Right hindlimb (tissue), 1 donor: ENCODE data around the gene BCAN.

Experiments used
- DNase-seq: peaks from one replicate; pipeline ENCODE4 v3.0.0-alpha.2; 2018

BCAN gene

DNA sequence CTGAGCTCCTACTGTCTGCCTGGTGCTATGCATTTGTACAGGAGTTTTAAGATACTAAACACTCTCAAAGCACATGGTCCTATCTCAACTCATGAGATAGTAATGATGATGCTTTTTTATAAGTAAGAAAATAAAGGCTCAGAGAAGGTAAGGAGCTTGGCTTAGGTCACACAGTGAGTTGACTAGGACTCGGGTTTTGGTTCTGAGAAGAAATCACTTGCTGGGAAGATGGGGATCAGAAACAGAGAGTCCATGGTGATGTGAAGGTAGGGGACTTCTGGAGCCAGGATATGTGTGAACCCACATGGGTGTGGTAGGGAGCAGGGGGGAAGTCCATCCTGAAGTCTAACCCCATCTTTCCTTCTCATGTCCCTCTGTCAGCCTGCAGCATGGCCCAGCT, 3.7 kb downstream of the BCAN start:
- DNase-seq = no peak

DNA sequence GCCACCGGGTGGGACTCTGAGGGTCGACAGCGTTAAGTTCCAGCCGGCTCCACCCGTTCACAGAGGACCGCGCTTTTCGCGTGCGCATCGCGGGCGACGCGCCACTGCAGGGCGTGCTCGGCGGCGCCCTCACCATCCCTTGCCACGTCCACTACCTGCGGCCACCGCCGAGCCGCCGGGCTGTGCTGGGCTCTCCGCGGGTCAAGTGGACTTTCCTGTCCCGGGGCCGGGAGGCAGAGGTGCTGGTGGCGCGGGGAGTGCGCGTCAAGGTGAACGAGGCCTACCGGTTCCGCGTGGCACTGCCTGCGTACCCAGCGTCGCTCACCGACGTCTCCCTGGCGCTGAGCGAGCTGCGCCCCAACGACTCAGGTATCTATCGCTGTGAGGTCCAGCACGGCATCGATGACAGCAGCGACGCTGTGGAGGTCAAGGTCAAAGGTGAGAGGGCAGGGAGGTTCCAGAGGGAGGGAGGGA, 4.9 kb downstream of the BCAN start:
- no peak for DNase-seq

DNA sequence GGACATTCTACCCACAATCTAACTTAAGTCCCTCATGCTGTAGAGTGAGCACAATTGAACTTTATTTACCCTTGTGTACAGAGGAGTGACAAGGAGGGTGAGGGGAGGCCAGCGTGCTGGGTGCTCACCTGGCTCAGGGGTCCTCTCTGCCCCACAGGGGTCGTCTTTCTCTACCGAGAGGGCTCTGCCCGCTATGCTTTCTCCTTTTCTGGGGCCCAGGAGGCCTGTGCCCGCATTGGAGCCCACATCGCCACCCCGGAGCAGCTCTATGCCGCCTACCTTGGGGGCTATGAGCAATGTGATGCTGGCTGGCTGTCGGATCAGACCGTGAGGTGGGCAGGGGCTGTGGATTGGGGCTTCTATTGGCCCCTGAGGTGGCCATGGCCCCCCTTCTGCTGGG, 5.4 kb downstream of the BCAN start:
- DNase-seq = no peak

DNA sequence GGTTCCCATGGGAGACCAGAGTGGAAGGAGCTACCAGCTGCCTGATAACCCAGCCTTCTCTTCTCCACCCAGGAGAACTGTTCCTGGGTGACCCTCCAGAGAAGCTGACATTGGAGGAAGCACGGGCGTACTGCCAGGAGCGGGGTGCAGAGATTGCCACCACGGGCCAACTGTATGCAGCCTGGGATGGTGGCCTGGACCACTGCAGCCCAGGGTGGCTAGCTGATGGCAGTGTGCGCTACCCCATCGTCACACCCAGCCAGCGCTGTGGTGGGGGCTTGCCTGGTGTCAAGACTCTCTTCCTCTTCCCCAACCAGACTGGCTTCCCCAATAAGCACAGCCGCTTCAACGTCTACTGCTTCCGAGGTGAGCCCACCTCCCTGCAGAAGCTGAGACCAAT, 6.6 kb downstream of the BCAN start:
- no peak for DNase-seq

DNA sequence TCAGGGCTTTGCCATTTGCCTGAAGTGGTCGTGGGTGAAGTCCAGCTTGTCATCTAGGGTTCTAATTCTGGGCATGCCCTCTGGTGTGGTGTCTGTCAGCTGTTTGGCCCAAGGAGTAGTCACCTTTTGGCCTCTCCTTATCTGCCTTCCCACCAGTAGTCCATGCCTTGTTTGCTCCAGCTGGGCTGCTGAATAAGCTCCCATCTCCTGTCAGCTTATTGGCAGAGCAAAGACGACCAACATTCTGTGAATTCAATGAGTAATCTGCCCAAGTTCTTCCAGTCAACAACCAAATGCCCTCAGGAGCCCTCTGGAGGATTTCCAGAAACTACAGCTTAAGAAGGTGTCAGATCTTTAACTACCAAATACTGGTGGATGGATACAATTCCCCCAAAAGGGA, 7.0 kb downstream of the BCAN start:
- no peak for DNase-seq

DNA sequence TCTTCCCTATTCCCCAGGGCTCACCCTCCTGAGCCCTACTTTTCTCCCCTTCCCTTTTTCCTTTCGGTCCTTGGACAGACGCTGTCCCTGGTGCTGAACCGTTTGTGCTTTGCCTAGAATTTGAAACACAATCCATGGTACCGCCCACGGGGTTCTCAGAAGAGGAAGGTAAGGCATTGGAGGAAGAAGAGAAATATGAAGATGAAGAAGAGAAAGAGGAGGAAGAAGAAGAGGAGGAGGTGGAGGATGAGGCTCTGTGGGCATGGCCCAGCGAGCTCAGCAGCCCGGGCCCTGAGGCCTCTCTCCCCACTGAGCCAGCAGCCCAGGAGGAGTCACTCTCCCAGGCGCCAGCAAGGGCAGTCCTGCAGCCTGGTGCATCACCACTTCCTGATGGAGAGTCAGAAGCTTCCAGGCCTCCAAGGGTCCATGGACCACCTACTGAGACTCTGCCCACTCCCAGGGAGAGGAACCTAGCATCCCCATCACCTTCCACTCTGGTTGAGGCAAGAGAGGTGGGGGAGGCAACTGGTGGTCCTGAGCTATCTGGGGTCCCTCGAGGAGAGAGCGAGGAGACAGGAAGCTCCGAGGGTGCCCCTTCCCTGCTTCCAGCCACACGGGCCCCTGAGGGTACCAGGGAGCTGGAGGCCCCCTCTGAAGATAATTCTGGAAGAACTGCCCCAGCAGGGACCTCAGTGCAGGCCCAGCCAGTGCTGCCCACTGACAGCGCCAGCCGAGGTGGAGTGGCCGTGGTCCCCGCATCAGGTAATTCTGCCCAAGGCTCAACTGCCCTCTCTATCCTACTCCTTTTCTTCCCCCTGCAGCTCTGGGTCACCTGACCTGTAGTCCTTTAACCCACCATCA, 10.4 kb downstream of the BCAN start:
- DNase-seq = no peak

DNA sequence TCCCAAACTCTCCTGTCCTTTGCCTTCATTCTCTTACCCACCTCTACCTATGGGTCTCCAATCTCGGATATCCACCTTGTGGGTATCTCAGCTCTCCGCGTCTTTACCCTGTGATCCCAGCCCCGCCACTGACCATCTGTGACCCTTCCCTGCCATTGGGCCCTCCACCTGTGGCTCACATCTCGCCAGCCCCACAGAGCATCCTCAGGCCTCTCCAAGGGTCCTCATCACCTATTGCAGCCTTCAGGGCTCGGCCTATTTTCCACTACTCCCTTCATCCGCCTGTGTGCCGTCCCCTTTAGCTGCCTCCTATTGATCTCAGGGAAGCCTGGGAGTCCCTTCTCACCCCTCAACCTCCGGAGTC, 11.1 kb downstream of the BCAN start:
- DNase-seq = no peak

DNA sequence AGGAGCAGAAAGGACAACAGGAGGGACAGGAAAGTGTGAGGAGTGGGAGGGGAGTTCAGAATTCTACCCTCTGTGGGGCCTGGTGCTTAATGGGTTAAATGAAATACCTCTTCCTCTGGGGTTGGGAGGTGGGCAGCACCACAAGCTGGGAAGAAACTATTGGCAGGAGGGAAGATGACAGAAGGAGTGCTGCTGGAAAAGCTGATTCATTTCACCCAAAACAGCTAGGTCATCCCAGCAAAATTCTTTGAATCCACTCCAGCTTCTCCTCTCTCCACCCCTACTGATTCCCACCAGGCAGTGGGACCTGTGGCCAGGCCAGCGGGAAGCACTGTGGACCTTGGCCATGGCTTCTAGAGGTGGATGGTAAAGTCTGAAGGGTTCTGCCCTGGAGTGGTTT, 12.8 kb downstream of the BCAN start:
- DNase-seq = no peak

DNA sequence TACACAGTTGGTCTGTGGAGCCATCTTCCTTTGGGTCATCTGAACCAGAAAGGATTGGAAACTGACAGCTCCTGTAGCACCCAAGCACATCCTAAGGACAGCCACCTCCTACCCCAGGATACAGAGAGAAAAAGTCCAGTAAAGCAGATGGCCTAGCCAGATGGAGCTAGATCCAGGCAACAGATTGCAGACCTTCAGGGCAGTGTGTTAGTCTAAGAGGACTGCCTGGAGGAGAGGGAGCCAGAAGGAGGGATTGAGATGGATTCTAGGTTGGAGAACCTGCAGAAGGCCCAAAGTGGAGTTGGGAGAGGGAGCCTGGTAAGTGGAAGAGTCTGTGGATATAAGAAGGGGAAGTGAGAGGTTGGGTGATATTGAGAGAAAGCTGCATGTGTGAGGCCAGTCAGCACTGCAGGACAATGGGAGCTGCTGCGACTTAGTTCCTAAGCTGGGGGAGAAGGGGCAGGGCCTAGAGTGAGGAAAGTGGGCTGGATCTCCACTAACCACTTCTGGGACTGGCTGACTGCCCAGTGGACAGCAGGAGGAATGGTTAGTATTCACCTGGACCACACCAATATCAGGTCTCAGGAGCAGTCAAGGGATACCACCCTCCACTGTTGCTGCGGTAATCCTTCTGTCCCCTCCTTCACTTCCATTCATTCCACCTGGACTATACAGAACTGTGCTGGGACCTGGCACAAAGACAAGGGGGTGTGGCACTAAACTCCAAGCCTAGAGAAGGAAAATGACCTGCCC, 13.4 kb downstream of the BCAN start:
- DNase-seq = no peak

DNA sequence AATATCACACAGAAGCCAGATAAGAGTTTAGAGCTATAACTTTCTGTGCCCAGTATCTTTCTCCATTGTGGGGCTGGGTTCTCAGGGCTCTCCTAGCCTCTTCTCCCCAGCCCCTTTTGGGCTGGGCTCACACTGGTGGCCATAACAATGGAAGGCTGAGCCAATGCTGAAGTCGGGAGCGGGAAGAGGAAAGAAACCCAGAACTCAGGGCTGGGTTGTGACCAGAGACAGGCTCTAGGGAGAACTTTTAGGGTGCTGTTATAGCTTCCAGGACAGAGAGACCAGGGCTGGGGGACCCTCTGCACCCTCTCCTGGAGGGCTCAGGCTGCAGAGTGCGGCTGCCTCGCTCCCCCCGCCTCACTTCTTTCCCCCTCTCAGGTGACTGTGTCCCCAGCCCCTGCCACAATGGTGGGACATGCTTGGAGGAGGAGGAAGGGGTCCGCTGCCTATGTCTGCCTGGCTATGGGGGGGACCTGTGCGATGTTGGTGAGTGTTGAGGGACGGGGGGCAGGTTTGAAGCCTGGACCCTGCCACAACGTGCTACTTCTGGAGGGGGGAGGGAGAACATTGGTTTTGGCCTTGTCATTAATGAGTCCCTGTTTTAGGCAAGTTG, 14.1 kb downstream of the BCAN start:
- DNase-seq = no peak

DNA sequence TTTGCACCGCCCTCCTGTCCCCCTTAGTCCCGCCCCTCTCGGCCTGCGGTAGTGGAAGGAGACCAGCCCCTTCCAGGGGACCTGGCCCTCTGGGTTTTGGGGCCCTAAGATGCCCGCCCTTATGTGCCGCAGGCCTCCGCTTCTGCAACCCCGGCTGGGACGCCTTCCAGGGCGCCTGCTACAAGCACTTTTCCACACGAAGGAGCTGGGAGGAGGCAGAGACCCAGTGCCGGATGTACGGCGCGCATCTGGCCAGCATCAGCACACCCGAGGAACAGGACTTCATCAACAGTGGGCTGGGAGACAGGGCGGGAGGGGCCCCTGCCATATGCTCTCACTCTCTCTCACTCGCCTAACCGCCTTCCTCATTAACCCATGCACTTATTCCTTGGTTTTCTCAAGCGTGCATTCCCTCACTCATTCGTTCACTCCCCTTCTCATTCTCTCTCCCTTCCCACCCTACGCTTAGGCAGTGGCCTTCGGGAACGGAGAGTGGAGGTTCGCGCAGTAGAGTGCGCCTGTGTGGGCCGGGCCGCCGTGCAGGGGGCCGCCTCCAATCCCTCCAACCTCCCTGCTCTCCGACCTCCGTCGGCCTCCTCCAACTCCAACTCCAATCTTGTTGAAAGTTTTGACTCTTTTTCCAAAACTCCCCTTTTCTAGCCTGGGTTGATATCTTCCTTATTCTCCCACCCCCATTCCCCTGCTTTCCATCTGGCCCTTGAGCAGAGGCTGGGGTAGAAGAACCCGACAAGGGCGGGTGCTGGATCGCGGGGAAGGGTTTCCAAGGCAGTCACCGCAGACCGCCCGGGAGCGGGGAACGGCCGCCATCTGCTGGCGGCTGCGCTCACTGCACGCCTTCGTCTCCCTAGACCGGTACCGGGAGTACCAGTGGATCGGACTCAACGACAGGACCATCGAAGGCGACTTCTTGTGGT, 15.2 kb downstream of the BCAN start:
- peak; percentile 76 for DNase-seq

DNA sequence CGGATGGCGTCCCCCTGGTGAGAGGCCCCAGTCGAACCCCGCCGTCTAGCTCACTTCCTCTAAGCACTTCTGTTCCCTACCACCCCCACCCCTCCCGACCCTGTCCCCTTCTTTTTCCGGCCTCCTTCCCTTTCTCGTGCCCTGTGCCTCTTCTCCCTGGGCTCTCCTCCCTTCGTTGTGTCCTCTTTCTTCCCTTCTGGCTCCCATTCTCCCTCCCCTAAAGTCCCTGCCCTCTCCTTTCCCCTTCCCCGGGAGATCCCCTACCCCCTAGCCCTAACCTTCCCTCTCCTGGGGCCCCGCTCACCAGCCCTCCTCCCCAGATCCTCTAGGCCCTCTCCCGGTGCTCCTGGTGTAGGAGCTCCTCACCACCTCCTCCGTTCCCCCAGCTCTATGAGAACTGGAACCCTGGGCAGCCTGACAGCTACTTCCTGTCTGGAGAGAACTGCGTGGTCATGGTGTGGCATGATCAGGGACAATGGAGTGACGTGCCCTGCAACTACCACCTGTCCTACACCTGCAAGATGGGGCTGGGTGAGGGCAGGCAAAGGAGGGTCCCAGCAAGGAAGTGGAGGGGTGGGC, 15.9 kb downstream of the BCAN start:
- DNase-seq = no peak

DNA sequence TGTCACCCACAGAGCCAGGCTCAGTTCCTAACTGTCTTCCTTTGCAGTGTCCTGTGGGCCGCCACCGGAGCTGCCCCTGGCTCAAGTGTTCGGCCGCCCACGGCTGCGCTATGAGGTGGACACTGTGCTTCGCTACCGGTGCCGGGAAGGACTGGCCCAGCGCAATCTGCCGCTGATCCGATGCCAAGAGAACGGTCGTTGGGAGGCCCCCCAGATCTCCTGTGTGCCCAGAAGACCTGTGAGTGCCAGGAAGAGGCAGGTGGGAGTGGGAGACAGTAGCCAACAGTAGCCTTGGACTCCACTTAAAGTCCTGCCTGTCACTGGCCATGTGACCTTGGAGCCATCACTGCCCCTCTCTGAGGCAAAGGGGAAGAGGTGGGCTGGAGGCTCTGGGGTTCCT, 16.6 kb downstream of the BCAN start:
- no peak for DNase-seq

DNA sequence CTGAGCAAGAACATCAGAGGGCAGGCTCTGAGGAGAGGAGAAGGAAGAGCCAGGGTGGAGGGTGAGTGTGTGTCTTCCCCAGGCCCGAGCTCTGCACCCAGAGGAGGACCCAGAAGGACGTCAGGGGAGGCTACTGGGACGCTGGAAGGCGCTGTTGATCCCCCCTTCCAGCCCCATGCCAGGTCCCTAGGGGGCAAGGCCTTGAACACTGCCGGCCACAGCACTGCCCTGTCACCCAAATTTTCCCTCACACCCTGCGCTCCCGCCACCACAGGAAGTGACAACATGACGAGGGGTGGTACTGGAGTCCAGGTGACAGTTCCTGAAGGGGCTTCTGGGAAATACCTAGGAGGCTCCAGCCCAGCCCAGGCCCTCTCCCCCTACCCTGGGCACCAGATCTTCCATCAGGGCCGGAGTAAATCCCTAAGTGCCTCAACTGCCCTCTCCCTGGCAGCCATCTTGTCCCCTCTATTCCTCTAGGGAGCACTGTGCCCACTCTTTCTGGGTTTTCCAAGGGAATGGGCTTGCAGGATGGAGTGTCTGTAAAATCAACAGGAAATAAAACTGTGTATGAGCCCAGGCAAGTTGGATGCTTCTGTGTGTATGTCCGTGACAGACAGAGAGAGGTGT, 17.1 kb downstream of the BCAN start:
- no peak for DNase-seq

DNA sequence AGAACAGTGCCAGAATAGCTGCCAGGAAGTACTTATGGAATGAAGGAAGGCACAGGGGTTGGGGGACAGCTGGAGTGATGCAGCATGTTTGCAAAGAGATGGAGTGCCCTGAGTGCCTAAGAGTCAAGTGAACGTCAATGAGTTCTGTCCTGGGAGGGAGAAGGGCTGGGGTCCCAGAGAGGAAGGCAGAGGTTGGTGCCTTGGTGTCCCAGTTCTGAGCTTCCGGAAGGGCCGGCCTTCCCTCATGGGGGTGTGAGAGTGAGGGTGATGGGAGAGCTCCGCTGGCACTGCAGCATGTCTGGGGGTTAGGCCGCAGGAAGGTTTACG, 17.7 kb downstream of the BCAN start:
- no peak for DNase-seq

DNA sequence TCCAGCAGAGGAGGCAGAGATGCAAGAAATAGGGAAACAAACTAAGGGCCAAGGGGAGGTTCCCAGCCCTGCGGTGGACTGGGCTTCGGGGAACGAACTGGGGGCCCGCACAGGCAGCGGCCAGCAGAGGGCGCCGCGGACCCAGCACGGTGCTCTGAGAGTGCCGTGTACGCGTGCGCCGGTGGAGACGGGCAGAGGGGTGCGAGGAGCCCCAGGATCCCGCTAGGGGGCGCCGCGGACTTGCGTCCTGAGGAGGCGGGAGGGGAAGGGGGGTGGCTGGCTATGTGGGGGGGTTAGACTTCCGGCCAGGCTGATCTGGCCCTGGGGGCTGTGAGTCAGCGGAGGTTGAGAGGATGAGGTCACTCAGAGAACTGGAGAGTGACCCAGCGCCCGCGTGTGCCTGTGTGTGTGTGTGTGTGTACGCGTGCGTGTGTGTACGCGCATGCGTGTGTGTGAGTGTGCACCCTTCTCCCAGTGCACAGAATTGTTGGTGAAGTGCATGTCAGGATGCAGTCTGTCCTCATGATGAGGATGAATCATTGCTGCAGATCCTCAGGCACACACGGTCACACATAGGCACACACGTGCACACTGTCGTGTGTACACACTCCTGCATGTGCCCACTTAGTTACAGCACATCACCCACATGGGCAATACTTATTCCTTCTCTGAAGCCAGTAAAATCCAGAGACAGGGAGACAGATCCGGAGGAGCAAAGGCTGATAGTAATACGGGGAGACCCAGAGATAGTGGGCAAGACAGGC, 18.3 kb downstream of the BCAN start:
- peak; percentile 98 for DNase-seq

DNA sequence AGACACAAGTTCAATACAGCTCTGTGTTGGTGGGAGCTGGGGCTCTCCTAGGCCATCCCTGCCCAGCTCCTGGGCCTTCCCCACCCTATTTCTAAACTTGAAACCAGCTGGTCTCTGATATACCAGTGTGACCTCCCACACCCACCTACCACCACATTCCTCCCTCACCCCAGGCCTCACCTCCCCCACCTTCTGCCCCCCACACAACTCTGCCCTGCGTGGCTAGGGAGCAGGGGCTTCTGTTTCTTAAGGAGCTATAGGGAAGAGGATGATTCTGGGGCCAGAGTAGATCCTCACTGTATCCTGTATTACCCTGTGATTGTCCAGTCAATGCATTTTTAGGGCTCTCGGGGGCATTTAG, 18.8 kb downstream of the BCAN start:
- DNase-seq = no peak

DNA sequence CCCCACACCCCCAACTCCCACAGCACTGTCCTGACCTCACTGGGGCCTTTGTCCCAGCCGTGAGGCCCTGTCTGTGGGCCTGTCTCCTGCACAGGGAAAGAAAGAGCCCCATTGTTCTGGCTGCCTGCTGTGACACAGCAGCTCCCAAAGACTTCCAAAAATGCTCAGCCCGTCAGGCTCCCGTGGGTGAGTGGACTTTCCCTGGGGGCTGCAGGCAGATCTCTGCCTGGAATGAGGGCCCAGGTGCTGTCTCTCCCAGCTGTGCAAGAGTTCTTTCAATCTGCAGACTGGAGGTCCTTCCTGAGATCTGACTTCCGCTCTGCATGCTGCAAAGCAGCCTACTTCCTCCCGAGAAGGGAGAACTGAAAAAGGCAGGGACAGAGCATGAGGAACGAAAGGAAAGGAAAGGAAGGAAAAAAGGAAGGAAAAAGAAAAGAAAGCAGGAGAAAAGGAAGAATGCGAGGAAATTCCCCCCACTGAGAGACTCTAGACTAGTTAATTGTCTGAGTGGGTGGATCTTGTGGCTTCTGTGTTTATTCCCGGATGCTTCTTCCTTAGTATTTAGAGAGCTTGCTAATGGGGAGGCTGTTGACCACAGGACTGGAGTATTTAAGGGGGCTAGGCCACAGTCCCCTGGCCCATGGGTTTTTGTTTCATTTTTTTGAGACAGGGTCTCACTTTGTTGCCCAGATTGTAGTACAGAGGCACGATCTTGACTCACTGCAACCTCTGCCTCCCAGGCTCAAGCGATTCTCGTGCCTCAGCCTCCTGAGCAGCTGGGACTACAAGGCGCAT, 20.3 kb downstream of the BCAN start:
- DNase-seq = no peak

DNA sequence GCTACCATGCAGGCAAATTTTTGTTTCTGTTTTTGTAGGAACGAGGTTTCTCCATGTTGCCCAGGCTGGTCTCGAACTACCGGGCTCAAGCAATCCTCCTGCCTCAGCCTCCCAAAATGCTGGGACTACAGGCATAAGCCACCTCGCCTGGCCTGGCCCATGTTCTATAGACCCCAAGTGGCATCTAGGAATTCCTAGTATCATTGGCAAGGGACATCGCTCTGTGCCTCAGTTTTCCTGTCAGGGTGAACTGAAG, 20.8 kb downstream of the BCAN start:
- no peak for DNase-seq

DNA sequence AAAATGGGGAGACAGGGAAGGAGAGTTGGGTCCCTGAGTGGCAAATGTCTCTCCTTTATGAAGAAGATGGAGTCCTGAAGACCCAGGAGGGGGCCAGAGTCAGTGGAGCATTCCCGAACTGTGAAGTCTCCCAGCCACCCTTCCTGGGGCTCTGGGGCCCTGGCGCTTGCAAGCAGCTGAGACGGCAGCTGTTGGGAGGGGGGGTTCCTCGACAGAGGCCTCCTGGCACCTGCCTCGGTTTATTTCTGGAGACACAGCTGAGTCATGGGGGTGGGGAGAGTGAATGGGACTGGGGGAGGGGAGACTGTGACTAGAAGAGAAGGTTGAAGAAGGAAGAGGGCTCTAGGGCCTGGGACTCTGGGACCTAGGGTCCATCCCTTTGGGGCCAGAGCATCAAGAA, 21.3 kb downstream of the BCAN start:
- DNase-seq = peak; percentile 88
